ENCODE measurements around the gene KDM5A. TPM values are rescaled to one million over a fixed set of nuclear protein-coding genes. Genes with fewer than 3 reads are reported as not detected.
A peak's percentile ranks its signal among the peaks of the same experiment; 100 is the strongest.

KDM5A gene
- total RNA-seq, 4 donors from 2014 or later, result 52.1 to 72.3 (median 66.2) TPM

GRCh38 chr12:402029-402389 lies 12.9 kb upstream of the KDM5A start:
- WGBS, 2 donors, result 0 to 1% methylated on average over 8 of the region's 8 CpGs
- Histone ChIP-seq H3K4me3 (replicated peaks in 1 of 3) (peak overlapping the region in 2 of 3 donors; percentile 46 to 52), H3K27ac (no peak overlapping the region), H3K9me3 (no peaks in the 10 kb centered on the region), H3K4me1 (peaks cover 2 to 6% of the 10 kb centered on the region in 2 donors), H3K36me3 (no peaks in the 10 kb centered on the region), H3K27me3 (no peaks in the 10 kb centered on the region)
- no peak for DNase-seq
- intact Hi-C loops (cut with DNase I), result no loop called here
- TF ChIP-seq CTCF (IDR thresholded peaks at IDR 0.05) (no peak), POLR2A (IDR thresholded peaks at IDR 0.05) (no peak)

GRCh38 chr12:401235-402028 lies 12.3 kb upstream of the KDM5A start, which contains the start of gene CCDC77:
CCDC77 (plus strand) TSS chr12:401644; CDS start chr12:409384, 7,740 bp downstream.
- Histone ChIP-seq H3K27me3 (no peaks in the 10 kb centered on the region), H3K36me3 (no peaks in the 10 kb centered on the region), H3K27ac (peak within 1 kb of the TSS in 1 of 3 donors; percentile 15), H3K4me3 (replicated peaks in 1 of 3) (peak within 1 kb of the TSS in 2 of 3 donors; percentile 46 to 52), H3K4me1 (peaks cover 2 to 6% of the 10 kb centered on the region in 2 donors), H3K9me3 (no peaks in the 10 kb centered on the region)
- intact Hi-C loops (cut with DNase I), result no loop called here
- peak in 2 of 6 experiments; percentile 23 to 32 for TF ChIP-seq CTCF (IDR thresholded peaks at IDR 0.05)
- TF ChIP-seq POLR2A (IDR thresholded peaks at IDR 0.05), result peak in 1 of 2 donors; percentile 14
- peak; percentile 88 to 89 for DNase-seq
- WGBS, 2 donors, result 1% methylated on average over 35 to 45 of the region's 45 CpGs

GRCh38 chr12:400828-401227 lies 11.7 kb upstream of the KDM5A start:
- Histone ChIP-seq H3K9me3 (no peaks in the 10 kb centered on the region), H3K27ac (no peak overlapping the region), H3K36me3 (no peaks in the 10 kb centered on the region), H3K4me3 (replicated peaks in 1 of 3) (peak overlapping the region in 1 of 3 donors; percentile 46), H3K27me3 (no peaks in the 10 kb centered on the region), H3K4me1 (peaks cover 2 to 6% of the 10 kb centered on the region in 2 donors)
- TF ChIP-seq POLR2A (IDR thresholded peaks at IDR 0.05), result no peak
- TF ChIP-seq CTCF (IDR thresholded peaks at IDR 0.05), result no peak
- 62 to 68% methylated on average over 8 of the region's 8 CpGs for WGBS, 2 donors
- intact Hi-C loops (cut with DNase I), result no loop called here
- no peak for DNase-seq

- H3K4me1 ChIP-seq, result peaks cover 18 to 28% of the 10 kb centered on the region in 2 donors
- TF ChIP-seq POLR2A (IDR thresholded peaks at IDR 0.05) (no peak), CTCF (IDR thresholded peaks at IDR 0.05) (no peak)
- no peaks in the 10 kb centered on the region for H3K9me3 ChIP-seq
- intact Hi-C loops (cut with DNase I), result no loop called here
- DNase-seq, result peak in 1 of 2 donors; percentile 14
- H3K36me3 ChIP-seq, result peaks cover 8 to 9% of the 10 kb centered on the region in 2 donors
- WGBS, 2 donors, result 0% methylated on average over 19 to 21 of the region's 35 CpGs
- peak overlapping the region; percentile 92 to 97 (median 94) for H3K27ac ChIP-seq
- H3K4me3 ChIP-seq (replicated peaks in 1 of 3), result peak overlapping the region; percentile 30 to 84 (median 82)
- H3K27me3 ChIP-seq, result no peaks in the 10 kb centered on the region
These were observed 479 bp downstream of the KDM5A start for GRCh38 chr12:388541-389141.

- intact Hi-C loops (cut with DNase I), result no loop called here
- Histone ChIP-seq H3K27me3 (no peaks in the 10 kb centered on the region), H3K4me1 (peaks cover 18 to 28% of the 10 kb centered on the region in 2 donors), H3K4me3 (replicated peaks in 1 of 3) (peak overlapping the region; percentile 30 to 84 (median 82)), H3K9me3 (no peaks in the 10 kb centered on the region), H3K27ac (peak overlapping the region in 2 of 3 donors; percentile 92 to 94), H3K36me3 (peaks cover 11 to 14% of the 10 kb centered on the region in 2 donors)
- no peak for TF ChIP-seq CTCF (IDR thresholded peaks at IDR 0.05)
- no peak for TF ChIP-seq POLR2A (IDR thresholded peaks at IDR 0.05)
- WGBS, 2 donors, result 1 to 3% methylated on average over 2 of the region's 2 CpGs
- DNase-seq, result no peak
These were observed 1.1 kb downstream of the KDM5A start for GRCh38 chr12:388012-388411.
